Small intestine (tissue), 7 donors: ENCODE data around the gene PGM5. TPM values are rescaled to one million over a fixed set of nuclear protein-coding genes. Genes with fewer than 3 reads are reported as not detected.
A peak's percentile ranks its signal among the peaks of the same experiment; 100 is the strongest.

Experiments
- DNase-seq, 2 donors: peaks; one replicate each; pipeline versions ENCODE4 v3.0.0 to v3.0.0-alpha.2; 2013
- FAIRE-seq: peaks from 2 replicates; lab custom pipeline; 2012; peaks lifted over from hg19 to GRCh38; lab: Jason Lieb, UNC
- H3K27ac ChIP-seq, 3 donors: one replicate each; pipeline ENCODE4 v1.5.1; 2013; ENCODE audit warnings: low read length in 2 of 3, mild to moderate bottlenecking in 2 of 3, control low read depth in 1 of 3, inconsistent platforms in 1 of 3, low read depth in 1 of 3, moderate library complexity in 1 of 3
- H3K27me3 ChIP-seq, 3 donors: one replicate each; pipeline ENCODE4 v1.6.1; 2013; ENCODE audit warnings: low read length in 3 of 3, inconsistent platforms in 1 of 3; ENCODE audit not compliant: control insufficient read depth in 3 of 3, insufficient read depth in 3 of 3
- H3K36me3 ChIP-seq, 3 donors: one replicate each; pipeline ENCODE4 v1.6.1; 2013; ENCODE audit warnings: low read length in 3 of 3, inconsistent platforms in 1 of 3, low read depth in 1 of 3, mild to moderate bottlenecking in 1 of 3, moderate library complexity in 1 of 3; ENCODE audit not compliant: control insufficient read depth in 3 of 3, insufficient read depth in 2 of 3
- H3K4me1 ChIP-seq, 3 donors: one replicate each; pipeline ENCODE4 v1.6.1; 2013; ENCODE audit warnings: low read length in 2 of 3, inconsistent platforms in 1 of 3, low read depth in 1 of 3, mild to moderate bottlenecking in 1 of 3, moderate library complexity in 1 of 3; ENCODE audit not compliant: control insufficient read depth in 3 of 3, insufficient read depth in 2 of 3
- H3K4me3 ChIP-seq, 3 donors: one replicate each; pipeline ENCODE4 v1.5.1; 2013; ENCODE audit warnings: low read length in 3 of 3, control low read depth in 1 of 3, inconsistent platforms in 1 of 3, low read depth in 1 of 3, mild to moderate bottlenecking in 1 of 3, moderate library complexity in 1 of 3
- H3K9me3 ChIP-seq, 2 donors: one replicate each; pipeline ENCODE4 v1.6.1; 2013; ENCODE audit warnings: low read depth in 1 of 2, low read length in 1 of 2; ENCODE audit not compliant: control insufficient read depth in 2 of 2, insufficient read depth in 1 of 2
- WGBS, 3 donors: extraction: QIAGEN DNeasy Blood & Tissue Kit; methylation state at CpG; one replicate each; pipeline ENCODE4 v1.1.7; 2013; 5-methylcytosine and 5-hydroxymethylcytosine counted together
- polyA plus RNA-seq, 4 donors: library from polyadenylated mRNA; stranded (reverse) in 3 of 4; unstranded in 1 of 4; fragments of 200-250 nt in 3 of 4; fragments of 120-200 nt in 1 of 4; gene quantifications; one replicate each; pipeline versions ENCODE4 v1.2.1 to v1.2.3, GENCODE V29; 2013
- donor health status: healthy with polysubstance abuse.
- donor health status: control.
- donor health status: control.
- donor health status: Bipolar disorder and iron deficiency.
- donor health status: healthy.

The PGM5 gene
- polyA plus RNA-seq, 4 donors = 1.6 to 21.8 (median 6.7) TPM

GRCh38 chr9:68558545-68558944 is 202.1 kb downstream of the PGM5 start:
- no peak for FAIRE-seq
- Histone ChIP-seq H3K27ac (no peak overlapping the region), H3K4me1 (peaks cover 0 to 4% (median 0%) of the 10 kb centered on the region in 3 donors), H3K36me3 (no peaks in the 10 kb centered on the region), H3K4me3 (no peak overlapping the region), H3K27me3 (peaks cover 0 to 2% (median 0%) of the 10 kb centered on the region in 3 donors), H3K9me3 (no peaks in the 10 kb centered on the region)
- WGBS, 3 donors = 84 to 95% (median 85%) methylated on average over 5 of the region's 5 CpGs
- no peak for DNase-seq

DNA sequence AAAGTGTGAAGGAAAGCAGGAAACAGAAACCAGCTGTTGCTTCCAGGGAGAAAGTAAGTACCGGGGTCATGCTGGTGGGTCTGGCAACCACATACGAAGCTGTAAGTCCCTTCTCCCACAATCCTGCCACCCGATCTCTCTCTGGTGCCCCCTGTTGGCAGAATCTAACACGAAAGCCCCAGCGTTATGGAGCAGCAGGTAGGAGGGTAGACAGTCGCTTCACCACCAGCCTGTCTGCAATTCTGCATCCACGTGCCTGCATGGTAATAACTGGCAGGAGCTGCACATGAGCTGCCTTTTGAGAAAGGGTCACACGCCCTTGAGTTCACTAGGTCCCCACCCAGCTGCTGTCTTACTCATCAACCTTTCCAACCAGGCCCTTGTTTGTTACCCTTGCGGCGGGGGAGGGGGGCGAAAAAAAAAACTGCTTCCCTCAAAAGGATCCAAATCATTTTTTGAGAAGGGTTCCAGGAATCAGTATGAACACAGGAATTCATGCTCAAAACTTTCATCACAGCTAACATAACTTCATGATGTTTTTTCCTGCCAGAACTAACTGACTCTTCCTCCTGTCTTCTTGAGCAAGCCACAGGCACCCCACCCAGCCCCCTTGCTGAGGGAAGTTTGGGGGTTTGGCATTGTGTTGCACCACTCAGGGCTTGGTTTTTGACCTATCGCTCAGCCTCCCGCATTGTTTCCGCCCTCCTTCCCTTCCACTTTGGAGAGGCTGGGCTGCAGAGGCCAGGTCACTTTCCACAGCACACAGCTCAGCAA is 203.8 kb downstream of the PGM5 start:
- H3K4me1 ChIP-seq = peaks cover 0 to 4% (median 0%) of the 10 kb centered on the region in 3 donors
- peaks cover 0 to 2% (median 0%) of the 10 kb centered on the region in 3 donors for H3K27me3 ChIP-seq
- 36 to 57% (median 47%) methylated on average over 14 of the region's 14 CpGs for WGBS, 3 donors
- FAIRE-seq (no peak), DNase-seq (peak; percentile 53 to 72)
- H3K4me3 ChIP-seq = no peak overlapping the region
- no peak overlapping the region for H3K27ac ChIP-seq
- H3K9me3 ChIP-seq = no peaks in the 10 kb centered on the region
- H3K36me3 ChIP-seq = no peaks in the 10 kb centered on the region

DNA sequence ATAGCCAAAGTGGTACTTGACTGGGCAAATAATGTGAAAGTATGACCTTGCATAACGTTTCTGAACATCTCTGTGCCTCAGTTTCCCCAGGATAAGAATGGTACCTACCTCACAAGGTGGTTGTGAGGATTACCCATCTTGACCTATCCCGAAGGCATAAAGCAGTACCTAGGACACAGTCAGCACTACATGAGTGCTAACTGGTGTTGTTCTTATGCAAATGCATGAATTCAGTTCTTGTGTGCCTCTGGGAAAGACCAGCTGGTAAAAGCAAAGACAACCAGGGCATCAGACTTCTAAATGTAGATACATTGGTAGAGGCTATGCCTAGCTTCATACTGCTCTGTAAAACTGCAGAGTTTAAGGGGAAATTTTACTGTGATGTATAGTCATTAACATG is 206.1 kb downstream of the PGM5 start:
- no peak overlapping the region for H3K4me3 ChIP-seq
- WGBS, 3 donors = 70 to 76% (median 72%) methylated on average over 2 of the region's 2 CpGs

GRCh38 chr9:68567565-68567964 is 211.2 kb downstream of the PGM5 start:
- no peak overlapping the region for H3K27ac ChIP-seq
- no peak overlapping the region for H3K4me3 ChIP-seq
- no peaks in the 10 kb centered on the region for H3K27me3 ChIP-seq
- FAIRE-seq (no peak), DNase-seq (no peak)
- no peaks in the 10 kb centered on the region for H3K4me1 ChIP-seq
- no peaks in the 10 kb centered on the region for H3K36me3 ChIP-seq
- WGBS, 3 donors = 79 to 89% (median 82%) methylated on average over 3 of the region's 3 CpGs
- H3K9me3 ChIP-seq = no peaks in the 10 kb centered on the region

More for the DNA sequence above, 206.1 kb downstream of the PGM5 start:
- no peak for FAIRE-seq
- peaks cover 0 to 2% (median 0%) of the 10 kb centered on the region in 3 donors for H3K27me3 ChIP-seq
- H3K4me1 ChIP-seq = peaks cover 0 to 4% (median 0%) of the 10 kb centered on the region in 3 donors
- H3K36me3 ChIP-seq = no peaks in the 10 kb centered on the region
- DNase-seq = no peak
- no peak overlapping the region for H3K27ac ChIP-seq
- H3K9me3 ChIP-seq = no peaks in the 10 kb centered on the region

DNA sequence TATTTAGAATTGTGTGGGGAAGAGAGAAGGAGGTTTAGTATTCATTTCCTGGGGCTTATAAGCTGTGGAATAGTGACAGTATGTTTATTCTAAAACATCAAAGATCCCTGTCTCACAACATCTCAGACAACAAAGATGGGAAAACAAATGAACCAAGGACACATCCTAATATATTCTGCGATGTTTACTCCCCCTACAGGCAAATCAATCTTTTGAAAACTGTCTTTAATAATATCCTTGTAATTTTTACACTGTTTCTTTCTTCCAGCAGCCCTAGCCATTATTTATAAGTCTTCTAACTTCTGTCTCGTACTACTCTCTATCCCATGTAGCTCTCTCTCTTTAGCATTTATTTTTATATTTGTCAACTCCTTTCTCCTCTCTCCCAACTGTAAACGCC is 217.7 kb downstream of the PGM5 start:
- H3K27ac ChIP-seq = no peak overlapping the region
- H3K9me3 ChIP-seq = no peaks in the 10 kb centered on the region
- H3K4me1 ChIP-seq = peaks cover 0 to 2% (median 0%) of the 10 kb centered on the region in 3 donors
- no peaks in the 10 kb centered on the region for H3K27me3 ChIP-seq
- H3K36me3 ChIP-seq = no peaks in the 10 kb centered on the region
- FAIRE-seq (no peak), DNase-seq (no peak)
- WGBS, 3 donors = 53 to 61% (median 61%) methylated on average over 3 of the region's 3 CpGs
- H3K4me3 ChIP-seq = no peak overlapping the region

GRCh38 chr9:68575817-68576216 is 219.4 kb downstream of the PGM5 start:
- Histone ChIP-seq H3K4me1 (peaks cover 0 to 2% (median 0%) of the 10 kb centered on the region in 3 donors), H3K9me3 (no peaks in the 10 kb centered on the region), H3K4me3 (no peak overlapping the region), H3K27ac (no peak overlapping the region), H3K27me3 (no peaks in the 10 kb centered on the region), H3K36me3 (no peaks in the 10 kb centered on the region)
- peak; percentile 38 to 46 for DNase-seq
- FAIRE-seq = no peak
- WGBS, 3 donors = 36 to 54% (median 42%) methylated on average over 5 of the region's 5 CpGs

- FAIRE-seq = no peak
- 74 to 75% (median 75%) methylated on average over 7 of the region's 7 CpGs for WGBS, 3 donors
Measured at GRCh38 chr9:68577774-68578591, 221.6 kb downstream of the PGM5 start.

More at GRCh38 chr9:68577774-68578591, 221.6 kb downstream of the PGM5 start:
- Histone ChIP-seq H3K4me3 (no peak overlapping the region), H3K27me3 (no peaks in the 10 kb centered on the region), H3K9me3 (no peaks in the 10 kb centered on the region), H3K27ac (no peak overlapping the region), H3K4me1 (peaks cover 0 to 2% (median 0%) of the 10 kb centered on the region in 3 donors), H3K36me3 (no peaks in the 10 kb centered on the region)
- DNase-seq = no peak
